IMR-90 (cell line): ENCODE results near the gene HRH2.

Experiments used
- CTCF ChIP-seq: conservative IDR thresholded peaks from 2 replicates; pipeline ENCODE4 v1.5.1; 2012; ENCODE audit warnings: mild to moderate bottlenecking, low read depth, low read length, improper control_type of control experiment
- POLR2A ChIP-seq: IDR thresholded peaks from 2 replicates; pipeline ENCODE4 v1.6.1; 2012; ENCODE audit warnings: mild to moderate bottlenecking, low read depth, low read length
- USF2 ChIP-seq: fragments of 150-350 bp; IDR thresholded peaks from 2 replicates; pipeline ENCODE4 v1.6.1; 2017; ENCODE audit warnings: mild to moderate bottlenecking, antibody characterized with exemption, low read length, low read depth

GRCh38 chr5:175666216-175666615 lies 8.3 kb downstream of the HRH2 start:
- TF ChIP-seq USF2 (no peak), CTCF (no peak), POLR2A (no peak)
